Stimulated activated naive CD4-positive, alpha-beta T cell (primary cell): ENCODE measurements around the gene OR10G7.

Experiments used
- DNase-seq, 6 experiments: peaks; one replicate each; lab custom pipeline; 2025; lab: John Stamatoyannopoulos, UW

OR10G7 gene

GRCh38 chr11:124041254-124041653 lies at the start of gene OR10G7:
OR10G7 (minus strand) TSS chr11:124041325; CDS start chr11:124039001, 2,324 bp downstream.
- no peak for DNase-seq

GRCh38 chr11:124085997-124086846 lies 45.1 kb upstream of the OR10G7 start:
- DNase-seq = no peak

- DNase-seq = no peak
Measured at GRCh38 chr11:124085583-124085982, 44.5 kb upstream of the OR10G7 start.

- no peak for DNase-seq
Measured at GRCh38 chr11:124082371-124082770, 41.2 kb upstream of the OR10G7 start.

- no peak for DNase-seq
Measured at GRCh38 chr11:124081483-124081882, 40.4 kb upstream of the OR10G7 start.

GRCh38 chr11:124080327-124081001 lies 39.3 kb upstream of the OR10G7 start:
- no peak for DNase-seq

GRCh38 chr11:124079631-124080326 lies 38.7 kb upstream of the OR10G7 start:
- DNase-seq = no peak

- DNase-seq = no peak
Measured at GRCh38 chr11:124078591-124078990, 37.5 kb upstream of the OR10G7 start.

- no peak for DNase-seq
Measured at GRCh38 chr11:124077266-124077665, 36.1 kb upstream of the OR10G7 start.

- DNase-seq = no peak
Measured at GRCh38 chr11:124075841-124076651, 34.9 kb upstream of the OR10G7 start.

- DNase-seq = no peak
Measured at GRCh38 chr11:124075492-124075840, 34.3 kb upstream of the OR10G7 start.

- no peak for DNase-seq
Measured at GRCh38 chr11:124074554-124074953, 33.4 kb upstream of the OR10G7 start.

- no peak for DNase-seq
Measured at GRCh38 chr11:124072147-124072546, 31.0 kb upstream of the OR10G7 start.

GRCh38 chr11:124071623-124071948 lies 30.5 kb upstream of the OR10G7 start:
- DNase-seq = no peak

GRCh38 chr11:124070915-124071622 lies 29.9 kb upstream of the OR10G7 start:
- peak; percentile 15 to 66 (median 36) for DNase-seq

GRCh38 chr11:124069429-124070401 lies 28.6 kb upstream of the OR10G7 start:
- peak in 3 of 6 experiments; percentile 9 to 14 (median 9) for DNase-seq

- DNase-seq = no peak
Measured at GRCh38 chr11:124068601-124069110, 27.5 kb upstream of the OR10G7 start.

GRCh38 chr11:124052966-124053365 lies 11.8 kb upstream of the OR10G7 start:
- DNase-seq = no peak

GRCh38 chr11:124050748-124051147 lies 9.6 kb upstream of the OR10G7 start:
- DNase-seq = no peak

GRCh38 chr11:124043420-124043819 lies 2.3 kb upstream of the OR10G7 start:
- no peak for DNase-seq
